ENCODE data around the gene MUSK.

DNA sequence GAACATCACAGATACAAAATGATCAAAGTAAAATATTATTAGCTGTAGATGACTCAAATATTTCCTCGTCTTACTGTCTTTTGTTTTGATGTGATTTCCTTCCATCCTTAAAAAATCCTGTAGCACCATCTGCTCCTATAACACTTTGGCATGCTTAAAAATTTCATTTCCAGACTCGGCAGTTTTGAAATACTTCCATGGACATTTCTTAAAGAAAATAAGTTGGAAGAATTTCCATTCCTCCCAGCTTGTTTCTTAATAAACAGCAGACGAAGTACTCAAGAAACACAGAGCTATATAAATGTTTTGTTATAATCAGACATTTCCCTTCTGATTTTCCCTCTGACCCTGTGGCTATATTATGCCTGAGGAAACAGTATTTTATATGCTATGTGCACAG is 47.9 kb upstream of the MUSK start:
- no peak for TF ChIP-seq POLR2A (IDR thresholded peaks at IDR 0.05)
- TF ChIP-seq, protein P1, sequence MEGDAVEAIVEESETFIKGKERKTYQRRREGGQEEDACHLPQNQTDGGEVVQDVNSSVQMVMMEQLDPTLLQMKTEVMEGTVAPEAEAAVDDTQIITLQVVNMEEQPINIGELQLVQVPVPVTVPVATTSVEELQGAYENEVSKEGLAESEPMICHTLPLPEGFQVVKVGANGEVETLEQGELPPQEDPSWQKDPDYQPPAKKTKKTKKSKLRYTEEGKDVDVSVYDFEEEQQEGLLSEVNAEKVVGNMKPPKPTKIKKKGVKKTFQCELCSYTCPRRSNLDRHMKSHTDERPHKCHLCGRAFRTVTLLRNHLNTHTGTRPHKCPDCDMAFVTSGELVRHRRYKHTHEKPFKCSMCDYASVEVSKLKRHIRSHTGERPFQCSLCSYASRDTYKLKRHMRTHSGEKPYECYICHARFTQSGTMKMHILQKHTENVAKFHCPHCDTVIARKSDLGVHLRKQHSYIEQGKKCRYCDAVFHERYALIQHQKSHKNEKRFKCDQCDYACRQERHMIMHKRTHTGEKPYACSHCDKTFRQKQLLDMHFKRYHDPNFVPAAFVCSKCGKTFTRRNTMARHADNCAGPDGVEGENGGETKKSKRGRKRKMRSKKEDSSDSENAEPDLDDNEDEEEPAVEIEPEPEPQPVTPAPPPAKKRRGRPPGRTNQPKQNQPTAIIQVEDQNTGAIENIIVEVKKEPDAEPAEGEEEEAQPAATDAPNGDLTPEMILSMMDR (IDR thresholded peaks at IDR 0.05): no peak

Measured in testis (tissue), 2 donors.